Muscle of leg (tissue), 11 donors: Measurements from ENCODE around the gene UQCRQ. TPM values are rescaled to one million over a fixed set of nuclear protein-coding genes. Genes with fewer than 3 reads are reported as not detected.

ENCODE experiments used
- DNase-seq: peaks from one replicate; pipeline ENCODE4 v3.0.0; 2013
- H3K27ac ChIP-seq: one replicate; pipeline ENCODE4 v1.5.1; 2013; ENCODE audit warnings: mild to moderate bottlenecking, low read length, control low read depth
- H3K27me3 ChIP-seq: one replicate; pipeline ENCODE4 v1.6.1; 2013; ENCODE audit warnings: low read length; ENCODE audit not compliant: control insufficient read depth, insufficient read depth
- H3K36me3 ChIP-seq: one replicate; pipeline ENCODE4 v1.6.1; 2013; ENCODE audit warnings: low read length; ENCODE audit not compliant: control insufficient read depth, insufficient read depth
- H3K4me1 ChIP-seq: one replicate; pipeline ENCODE4 v1.6.1; 2013; ENCODE audit warnings: low read length; ENCODE audit not compliant: control insufficient read depth, insufficient read depth
- H3K4me3 ChIP-seq: one replicate; pipeline ENCODE4 v1.5.1; 2013; ENCODE audit warnings: low read length, control low read depth
- H3K9me3 ChIP-seq: replicated peaks from 2 replicates; pipeline ENCODE4 v1.6.1; 2013; ENCODE audit warnings: low read depth, low read length; ENCODE audit not compliant: control insufficient read depth
- WGBS: methylation state at CpG from one replicate; pipeline ENCODE4 v1.1.5; 2013; ENCODE audit warnings: missing lambda C conversion rate; ENCODE audit not compliant: insufficient coverage; 5-methylcytosine and 5-hydroxymethylcytosine counted together
- polyA plus RNA-seq, 8 donors: library from polyadenylated mRNA; unstranded; fragments of 120-200 nt; gene quantifications; one replicate each; pipeline versions ENCODE4 v1.2.1 to v1.2.3, GENCODE V29; 2013; ENCODE audit warnings: inconsistent platforms in 1 of 8, low replicate concordance in 1 of 8; ENCODE audit not compliant: insufficient read length in 8 of 8, insufficient read depth in 1 of 8
- total RNA-seq: library from RNA; stranded (reverse); fragments of 120-200 nt; gene quantifications from one replicate; pipeline ENCODE4 v1.2.4, GENCODE V29; 2013

Gene UQCRQ
- total and polyA plus RNA-seq, 9 donors, result 154 to 447 (median 195) TPM

DNA sequence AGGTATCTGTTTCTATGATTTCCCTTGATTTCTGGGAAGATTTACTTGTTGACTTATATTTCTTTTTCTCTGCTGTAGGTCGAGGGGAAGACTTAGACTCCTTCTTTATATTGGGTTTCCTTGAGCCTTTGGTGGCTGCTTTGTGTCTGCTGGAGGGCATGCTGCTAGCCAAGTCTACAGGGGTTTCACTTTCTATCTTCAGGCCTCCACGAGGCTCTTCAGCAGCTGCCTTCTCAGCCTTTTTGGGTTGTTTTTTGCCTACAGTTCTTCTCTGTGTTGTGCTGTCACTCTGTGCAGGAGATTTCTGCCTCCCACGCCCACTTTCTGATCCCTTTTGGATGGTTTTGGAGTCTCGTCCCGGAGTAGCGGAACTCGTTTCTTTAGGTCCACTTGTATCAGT, 30.2 kb downstream of the UQCRQ start:
- H3K27me3 ChIP-seq, result no peaks in the 10 kb centered on the region
- H3K4me3 ChIP-seq, result no peak overlapping the region
- DNase-seq, result no peak
- H3K9me3 ChIP-seq, result no peaks in the 10 kb centered on the region
- no peak overlapping the region for H3K27ac ChIP-seq
- 92% methylated on average over 5 of the region's 7 CpGs for WGBS
- no peaks in the 10 kb centered on the region for H3K4me1 ChIP-seq
- peaks cover 44% of the 10 kb centered on the region for H3K36me3 ChIP-seq

DNA sequence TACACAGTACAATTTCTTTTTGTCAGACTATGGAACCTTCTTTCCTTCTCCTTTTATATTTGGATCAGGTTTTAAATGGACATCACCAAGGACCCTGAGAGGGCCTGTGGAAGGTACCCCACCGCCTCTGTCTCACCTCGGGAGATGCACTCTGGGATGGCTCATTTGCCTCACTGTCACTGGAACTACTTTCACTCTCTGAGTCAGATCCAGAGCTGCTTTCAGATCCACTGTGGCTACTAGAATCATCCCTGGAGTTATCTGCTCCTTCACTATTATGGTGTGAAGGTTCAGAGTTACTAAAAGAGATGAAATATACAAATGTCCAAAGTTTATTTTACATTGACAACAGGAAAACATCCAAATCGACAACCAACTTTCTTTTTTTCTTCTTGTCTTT, 31.7 kb downstream of the UQCRQ start:
- Histone ChIP-seq H3K36me3 (peaks cover 32% of the 10 kb centered on the region), H3K9me3 (no peaks in the 10 kb centered on the region), H3K4me1 (no peaks in the 10 kb centered on the region), H3K27me3 (no peaks in the 10 kb centered on the region), H3K27ac (no peak overlapping the region), H3K4me3 (no peak overlapping the region)
- WGBS, result 33% methylated on average over 1 of the region's 3 CpGs
- no peak for DNase-seq

DNA sequence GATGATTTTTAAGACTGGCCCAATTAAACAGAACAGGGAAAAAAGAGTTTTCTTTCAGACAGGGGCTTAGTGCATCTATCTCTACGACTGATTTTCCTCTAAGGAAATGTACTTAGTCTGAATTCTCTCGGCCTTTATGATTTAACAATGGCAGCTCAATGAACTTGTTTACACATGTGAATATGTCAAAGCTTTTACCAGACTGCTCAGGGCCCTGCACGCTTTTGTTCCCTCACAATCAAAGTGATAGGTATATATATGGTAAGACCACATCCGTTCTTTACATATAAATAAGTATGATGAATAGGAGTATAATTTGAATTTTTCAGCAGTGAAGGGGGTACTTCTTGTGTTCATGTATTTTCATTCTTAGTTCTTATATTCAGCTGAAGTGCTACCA, 34.6 kb downstream of the UQCRQ start:
- H3K9me3 ChIP-seq, result no peaks in the 10 kb centered on the region
- WGBS, result no CpG with 5 or more reads among the region's 4 CpGs
- no peak overlapping the region for H3K27ac ChIP-seq
- no peaks in the 10 kb centered on the region for H3K4me1 ChIP-seq
- H3K4me3 ChIP-seq, result no peak overlapping the region
- DNase-seq, result no peak
- H3K36me3 ChIP-seq, result peaks cover 28% of the 10 kb centered on the region
- H3K27me3 ChIP-seq, result no peaks in the 10 kb centered on the region

DNA sequence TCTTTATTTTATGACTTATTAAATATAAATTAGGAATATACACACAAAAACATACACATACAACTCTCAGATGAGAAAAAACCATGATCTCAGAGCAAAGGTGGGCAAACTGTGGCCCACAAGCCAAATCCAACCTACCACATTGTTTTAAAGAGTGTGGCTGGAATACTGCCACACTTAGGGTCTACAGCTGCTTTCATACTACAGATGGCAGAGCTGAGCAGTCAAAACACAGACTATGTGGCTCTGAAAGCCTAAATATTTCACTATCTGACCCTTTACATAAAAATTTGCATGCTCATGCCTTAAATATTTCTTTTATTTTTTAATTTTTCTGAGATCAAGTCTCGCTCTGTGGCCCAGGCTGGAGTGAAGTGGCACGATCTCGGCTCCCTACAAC, 35.3 kb downstream of the UQCRQ start:
- peak; percentile 8 for DNase-seq
- no peaks in the 10 kb centered on the region for H3K4me1 ChIP-seq
- no peak overlapping the region for H3K27ac ChIP-seq
- no peak overlapping the region for H3K4me3 ChIP-seq
- WGBS, result no CpG with 5 or more reads among the region's 3 CpGs
- no peaks in the 10 kb centered on the region for H3K9me3 ChIP-seq
- H3K27me3 ChIP-seq, result no peaks in the 10 kb centered on the region
- peaks cover 21% of the 10 kb centered on the region for H3K36me3 ChIP-seq

DNA sequence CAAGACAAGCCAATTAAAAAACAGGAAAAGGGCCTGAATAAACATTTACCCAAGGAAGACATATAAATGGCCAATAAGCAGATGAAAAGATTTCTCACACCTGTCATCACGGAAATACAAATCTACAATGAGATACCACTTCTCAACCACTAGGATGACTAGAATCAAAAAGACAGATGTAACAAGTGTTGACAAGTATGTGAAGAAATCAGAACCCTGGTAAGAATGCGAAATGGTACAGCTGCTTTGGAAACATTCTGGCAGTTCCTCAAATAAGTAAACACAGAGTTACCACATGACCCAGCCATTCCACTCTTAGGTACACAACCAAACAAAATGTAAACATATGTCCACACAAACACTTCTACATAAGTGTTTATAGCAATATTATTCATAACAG, 39.5 kb downstream of the UQCRQ start:
- Histone ChIP-seq H3K27ac (no peak overlapping the region), H3K4me1 (no peaks in the 10 kb centered on the region), H3K27me3 (no peaks in the 10 kb centered on the region), H3K9me3 (no peaks in the 10 kb centered on the region), H3K4me3 (no peak overlapping the region), H3K36me3 (peaks cover 23% of the 10 kb centered on the region)
- DNase-seq, result peak; percentile 28
- WGBS, result no CpG with 5 or more reads among the region's 2 CpGs

DNA sequence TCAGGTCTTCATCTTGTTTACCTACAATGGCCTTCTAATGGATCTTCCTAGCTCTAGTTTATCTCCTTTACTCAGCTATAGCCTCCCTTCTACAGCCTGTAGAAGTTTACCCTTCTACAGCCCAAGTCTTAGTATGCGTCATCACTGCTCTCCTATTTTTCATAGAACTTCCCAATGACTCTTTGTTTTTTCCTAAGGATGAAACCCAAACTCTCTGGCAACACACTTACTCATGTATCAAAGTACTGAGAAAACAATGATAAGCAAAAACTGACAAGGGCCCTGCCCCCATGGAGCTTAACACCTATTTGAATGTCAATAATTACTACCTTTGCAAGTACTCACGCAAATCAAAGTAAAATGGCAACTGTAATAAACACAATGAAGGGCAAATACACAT, 40.7 kb downstream of the UQCRQ start:
- Histone ChIP-seq H3K9me3 (no peaks in the 10 kb centered on the region), H3K4me1 (no peaks in the 10 kb centered on the region), H3K27ac (no peak overlapping the region), H3K4me3 (no peak overlapping the region), H3K27me3 (no peaks in the 10 kb centered on the region), H3K36me3 (peaks cover 23% of the 10 kb centered on the region)
- no peak for DNase-seq
- 100% methylated on average over 1 of the region's 2 CpGs for WGBS

DNA sequence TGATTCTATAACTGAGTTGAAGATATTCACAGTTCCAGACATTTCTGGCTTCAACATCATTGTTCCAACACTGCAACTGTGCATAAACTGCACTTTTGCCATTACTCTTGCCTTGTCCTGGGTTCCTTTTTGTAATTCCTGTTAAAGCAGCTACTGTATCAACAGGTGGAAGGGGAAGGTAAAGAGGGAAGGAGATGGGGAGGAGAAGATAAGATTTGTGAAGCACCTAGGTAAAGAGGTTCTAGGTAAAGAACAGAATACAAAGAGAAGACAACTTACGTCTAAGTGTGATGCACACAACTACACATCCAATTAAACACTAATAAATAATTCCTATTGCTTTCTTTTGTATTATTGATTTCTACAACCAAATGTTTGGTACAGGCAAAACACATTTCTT, 43.3 kb downstream of the UQCRQ start:
- no peak for DNase-seq
- Histone ChIP-seq H3K4me1 (no peaks in the 10 kb centered on the region), H3K36me3 (peaks cover 29% of the 10 kb centered on the region), H3K27ac (no peak overlapping the region), H3K4me3 (no peak overlapping the region), H3K27me3 (no peaks in the 10 kb centered on the region), H3K9me3 (no peaks in the 10 kb centered on the region)
- no CpG with 5 or more reads among the region's 1 CpG for WGBS

DNA sequence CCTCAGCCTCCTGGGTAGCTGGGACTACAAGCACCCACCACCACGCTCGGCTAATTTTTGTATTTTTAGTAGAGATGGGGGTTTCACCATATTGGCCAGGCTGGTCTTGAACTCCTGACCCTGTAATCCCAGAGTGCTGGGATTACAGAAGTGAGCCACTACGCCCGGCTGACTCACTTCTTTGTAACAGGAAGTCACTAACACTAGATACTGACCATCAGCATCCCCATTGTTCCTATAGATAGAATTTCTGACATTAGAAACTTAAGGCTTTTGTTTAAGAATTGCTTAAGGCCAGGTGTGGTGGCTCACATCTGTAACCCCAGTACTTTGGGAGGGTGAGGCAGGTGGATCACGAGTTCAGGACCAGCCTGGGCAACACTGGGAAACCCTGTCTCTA, 49.2 kb downstream of the UQCRQ start:
- H3K27me3 ChIP-seq, result no peaks in the 10 kb centered on the region
- H3K36me3 ChIP-seq, result peaks cover 38% of the 10 kb centered on the region
- H3K4me1 ChIP-seq, result no peaks in the 10 kb centered on the region
- 100% methylated on average over 1 of the region's 5 CpGs for WGBS
- no peaks in the 10 kb centered on the region for H3K9me3 ChIP-seq
- no peak overlapping the region for H3K27ac ChIP-seq
- DNase-seq, result no peak
- no peak overlapping the region for H3K4me3 ChIP-seq

DNA sequence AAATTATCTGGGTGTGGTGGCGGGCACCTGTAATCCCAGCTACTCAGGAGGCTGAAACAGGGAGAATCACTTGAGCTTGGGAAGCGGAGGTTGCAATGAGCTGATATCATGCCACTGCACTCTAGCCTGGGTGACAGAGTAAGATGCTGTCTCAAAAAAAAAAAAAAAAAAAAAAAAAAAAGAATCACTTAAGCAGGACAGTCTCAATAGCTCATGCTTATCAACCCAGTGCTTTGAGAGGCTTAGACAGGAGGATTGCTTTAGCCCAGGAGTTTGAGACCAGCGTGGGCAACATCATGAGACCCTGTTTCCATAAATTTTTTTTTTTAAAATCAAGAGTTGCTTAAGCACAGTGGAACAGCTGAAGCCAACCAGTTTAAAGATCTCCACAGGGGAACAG, 49.6 kb downstream of the UQCRQ start:
- no CpG with 5 or more reads among the region's 3 CpGs for WGBS
- Histone ChIP-seq H3K36me3 (peaks cover 36% of the 10 kb centered on the region), H3K27ac (no peak overlapping the region), H3K4me1 (no peaks in the 10 kb centered on the region), H3K27me3 (no peaks in the 10 kb centered on the region), H3K4me3 (no peak overlapping the region), H3K9me3 (no peaks in the 10 kb centered on the region)
- no peak for DNase-seq
